B cell (primary cell): ENCODE data around the gene ROBO2. TPM values are rescaled to one million over a fixed set of nuclear protein-coding genes. Genes with fewer than 3 reads are reported as not detected.

ENCODE experiments used
- ATAC-seq: fragments of 200-7000 bp; cut with Tn5 transposase; one replicate; pipeline ENCODE4 v1.10.0; 2021; ENCODE audit warnings: low read depth, mild to moderate bottlenecking, moderate number of reproducible peaks, moderate library complexity
- CTCF ChIA-PET: fragments of 350-600 bp; sonication (Branson Sonifier 250); formaldehyde crosslinking; loops from one replicate; lab custom pipeline; 2021; ENCODE audit warnings: antibody characterized with exemption, inconsistent platforms; lab: Charles Lee
- POLR2A ChIA-PET: fragments of 350-600 bp; sonication (Branson Sonifier 250); formaldehyde crosslinking; loops from one replicate; lab custom pipeline; 2021; ENCODE audit warnings: antibody characterized with exemption; lab: Charles Lee
- DNase-seq: peaks from one replicate; pipeline ENCODE4 v3.0.0; 2013
- H2AFZ ChIP-seq: 2 replicates; pipeline ENCODE4 v1.6.1; 2012; ENCODE audit warnings: mild to moderate bottlenecking, low read depth, low read length; ENCODE audit not compliant: insufficient read depth, poor library complexity, severe bottlenecking
- H3K27ac ChIP-seq, 2 donors: 1 replicate in 1 of 2; 2 replicates in 1 of 2; pipeline ENCODE4 v1.5.1; 2012 to 2013; ENCODE audit warnings: low read length in 2 of 2, mild to moderate bottlenecking in 2 of 2, moderate library complexity in 1 of 2
- H3K27me3 ChIP-seq, 4 experiments: fragments of 200-600 bp in 1 of 4; sonication (generic) in 1 of 4; replicated peaks in 1 of 4; 1 replicate in 2 of 4; 2 replicates in 2 of 4; pipeline versions ENCODE4 v1.6.1 to v1.7.0; 2013 to 2016; ENCODE audit warnings: low read length in 3 of 4, mild to moderate bottlenecking in 2 of 4, mixed read lengths in 1 of 4, moderate library complexity in 1 of 4; ENCODE audit not compliant: insufficient read depth in 4 of 4, control insufficient read depth in 3 of 4; ENCODE audit errors: control extremely low read depth in 1 of 4
- H3K36me3 ChIP-seq, 2 experiments: replicated peaks in 1 of 2; 1 replicate in 1 of 2; 2 replicates in 1 of 2; pipeline versions ENCODE4 v1.6.1 to v1.7.1; 2013; ENCODE audit warnings: low read length in 1 of 2; ENCODE audit not compliant: insufficient read depth in 2 of 2, control insufficient read depth in 1 of 2; ENCODE audit errors: control extremely low read depth in 1 of 2, extremely low read depth in 1 of 2
- H3K4me1 ChIP-seq, 2 donors: fragments of 200-600 bp in 1 of 2; sonication (generic) in 1 of 2; 1 replicate in 1 of 2; 2 replicates in 1 of 2; pipeline versions ENCODE4 v1.5.1 to v1.6.1; 2013 to 2017; ENCODE audit warnings: low read length in 2 of 2; ENCODE audit not compliant: control insufficient read depth in 2 of 2, insufficient read depth in 2 of 2
- H3K4me2 ChIP-seq: replicated peaks from 2 replicates; pipeline ENCODE3; 2012; ENCODE audit warnings: mild to moderate bottlenecking, low read depth, low read length; ENCODE audit not compliant: poor library complexity, severe bottlenecking
- H3K4me3 ChIP-seq, 5 experiments: fragments of 200-600 bp in 1 of 5; sonication (generic) in 1 of 5; 1 replicate in 3 of 5; 2 replicates in 2 of 5; pipeline versions ENCODE4 v1.5.1 to v1.7.0; 2011 to 2016; ENCODE audit warnings: low read length in 4 of 5, mild to moderate bottlenecking in 4 of 5, low read depth in 2 of 5, control low read depth in 1 of 5, moderate library complexity in 1 of 5; ENCODE audit not compliant: insufficient read depth in 1 of 5; ENCODE audit errors: control extremely low read depth in 1 of 5, extremely low read depth in 1 of 5
- H3K79me2 ChIP-seq: fragments of 200-600 bp; sonication (generic); one replicate; pipeline ENCODE4 v1.6.0; 2016; ENCODE audit warnings: low read length; ENCODE audit not compliant: control insufficient read depth, insufficient read depth
- H3K9ac ChIP-seq: fragments of 200-600 bp; sonication (generic); 2 replicates; pipeline ENCODE4 v1.6.1; 2017; ENCODE audit warnings: mild to moderate bottlenecking, low read length, moderate library complexity
- H3K9me3 ChIP-seq, 3 donors: one replicate each; pipeline versions ENCODE4 v1.6.1 to v1.7.1; 2013; ENCODE audit warnings: low read length in 2 of 3; ENCODE audit not compliant: control insufficient read depth in 2 of 3, insufficient read depth in 1 of 3; ENCODE audit errors: control extremely low read depth in 1 of 3
- H4K20me1 ChIP-seq: 2 replicates; pipeline ENCODE4 v1.6.0; 2012; ENCODE audit warnings: mild to moderate bottlenecking, low read length; ENCODE audit not compliant: insufficient read depth, control insufficient read depth, poor library complexity, severe bottlenecking
- H3K27ac Mint-ChIP-seq: one replicate; pipeline ENCODE4 v1.8.0; 2021; ENCODE audit warnings: mixed read lengths
- H3K27me3 Mint-ChIP-seq: one replicate; pipeline ENCODE4 v1.8.0; 2021; ENCODE audit warnings: mixed read lengths
- H3K4me1 Mint-ChIP-seq: one replicate; pipeline ENCODE4 v1.8.0; 2021; ENCODE audit warnings: mixed read lengths
- H3K4me3 Mint-ChIP-seq: one replicate; pipeline ENCODE4 v1.8.0; 2021; ENCODE audit warnings: mixed read lengths
- H3K9me3 Mint-ChIP-seq: one replicate; pipeline ENCODE4 v1.8.0; 2022; ENCODE audit warnings: mixed read lengths; ENCODE audit not compliant: insufficient read depth
- EZH2 ChIP-seq: IDR thresholded peaks from 2 replicates; pipeline ENCODE4 v1.6.1; 2012; ENCODE audit warnings: borderline replicate concordance, low read depth, mild to moderate bottlenecking, moderate library complexity, low read length; ENCODE audit not compliant: insufficient read depth, poor library complexity, severe bottlenecking
- WGBS: methylation state at CpG from one replicate; pipeline ENCODE4 v1.1.5; 2013; ENCODE audit warnings: missing lambda C conversion rate; ENCODE audit not compliant: insufficient coverage; 5-methylcytosine and 5-hydroxymethylcytosine counted together
- intact Hi-C: fragments of 100-400 bp; cut with micrococcal nuclease; formaldehyde crosslinking; loops from one replicate; pipeline ENCODE4 v1.10.0; 2022
- polyA plus RNA-seq: library from polyadenylated mRNA; depleted of rRNA; stranded (reverse); fragments of >200 nt; gene quantifications from 2 replicates; pipeline ENCODE4 v1.2.3, GENCODE V29; 2012
- total RNA-seq, 2 donors: library from RNA; stranded (reverse); fragments of 120-200 nt in 1 of 2; gene quantifications; 1 replicate in 1 of 2; 2 replicates in 1 of 2; pipeline versions ENCODE4 v1.2.3 to v1.2.4, GENCODE V29; 2013 to 2022
- TF ChIP-seq, protein P1 (sequence below): fragments of 200-600 bp; IDR thresholded peaks from one replicate; pipeline ENCODE4 v1.8.0; 2022; ENCODE audit warnings: antibody characterized with exemption, mild to moderate bottlenecking

The ROBO2 gene
- total and polyA plus RNA-seq, 2 donors (not counting 1 experiment from before 2014, with no cell fraction given) = not detected

DNA sequence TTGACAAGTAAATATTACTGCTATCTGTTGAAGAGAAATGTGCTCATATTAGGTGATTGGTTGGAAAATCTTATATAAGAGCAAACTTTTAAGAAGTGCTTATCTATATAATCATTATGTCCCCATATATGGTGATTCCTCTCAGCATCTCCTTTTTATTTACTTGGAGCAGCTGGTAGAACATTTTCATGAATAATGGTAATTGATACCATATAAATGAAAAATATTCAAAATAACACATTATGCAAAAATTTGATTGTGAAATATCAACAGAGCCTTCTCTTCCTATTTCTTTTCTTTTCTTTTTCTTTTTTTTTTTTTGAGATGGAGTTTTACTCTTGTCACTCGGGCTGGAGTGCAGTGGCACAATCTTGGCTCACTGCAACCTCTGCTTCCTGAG is 56.2 kb downstream of the ROBO2 start:
- Histone ChIP-seq H3K9me3 (peaks cover 0 to 3% (median 0%) of the 10 kb centered on the region in 3 donors), H3K79me2 (no peaks in the 10 kb centered on the region), H3K4me3 (no peak overlapping the region), H3K27me3 (no peaks in the 10 kb centered on the region), H3K27ac (no peak overlapping the region), H3K36me3 (no peaks in the 10 kb centered on the region), H3K4me1 (no peaks in the 10 kb centered on the region), H2AFZ (no peak overlapping the region), H3K9ac (no peak overlapping the region), H4K20me1 (no peaks in the 10 kb centered on the region), H3K4me2 (no peak overlapping the region)
- no peaks in the 10 kb centered on the region for H3K9me3 Mint-ChIP-seq
- H3K27me3 Mint-ChIP-seq = no peaks in the 10 kb centered on the region
- no peak for DNase-seq
- ChIA-PET POLR2A (no interaction called here), CTCF (no interaction called here)
- no peaks in the 10 kb centered on the region for H3K4me1 Mint-ChIP-seq
- H3K27ac Mint-ChIP-seq = no peak overlapping the region
- H3K4me3 Mint-ChIP-seq = no peak overlapping the region
- WGBS = no CpG with 5 or more reads among the region's 1 CpG
- intact Hi-C loops = no loop called here
- TF ChIP-seq, protein P1, sequence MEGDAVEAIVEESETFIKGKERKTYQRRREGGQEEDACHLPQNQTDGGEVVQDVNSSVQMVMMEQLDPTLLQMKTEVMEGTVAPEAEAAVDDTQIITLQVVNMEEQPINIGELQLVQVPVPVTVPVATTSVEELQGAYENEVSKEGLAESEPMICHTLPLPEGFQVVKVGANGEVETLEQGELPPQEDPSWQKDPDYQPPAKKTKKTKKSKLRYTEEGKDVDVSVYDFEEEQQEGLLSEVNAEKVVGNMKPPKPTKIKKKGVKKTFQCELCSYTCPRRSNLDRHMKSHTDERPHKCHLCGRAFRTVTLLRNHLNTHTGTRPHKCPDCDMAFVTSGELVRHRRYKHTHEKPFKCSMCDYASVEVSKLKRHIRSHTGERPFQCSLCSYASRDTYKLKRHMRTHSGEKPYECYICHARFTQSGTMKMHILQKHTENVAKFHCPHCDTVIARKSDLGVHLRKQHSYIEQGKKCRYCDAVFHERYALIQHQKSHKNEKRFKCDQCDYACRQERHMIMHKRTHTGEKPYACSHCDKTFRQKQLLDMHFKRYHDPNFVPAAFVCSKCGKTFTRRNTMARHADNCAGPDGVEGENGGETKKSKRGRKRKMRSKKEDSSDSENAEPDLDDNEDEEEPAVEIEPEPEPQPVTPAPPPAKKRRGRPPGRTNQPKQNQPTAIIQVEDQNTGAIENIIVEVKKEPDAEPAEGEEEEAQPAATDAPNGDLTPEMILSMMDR = no peak
- no peak for TF ChIP-seq EZH2
- no peak for ATAC-seq

DNA sequence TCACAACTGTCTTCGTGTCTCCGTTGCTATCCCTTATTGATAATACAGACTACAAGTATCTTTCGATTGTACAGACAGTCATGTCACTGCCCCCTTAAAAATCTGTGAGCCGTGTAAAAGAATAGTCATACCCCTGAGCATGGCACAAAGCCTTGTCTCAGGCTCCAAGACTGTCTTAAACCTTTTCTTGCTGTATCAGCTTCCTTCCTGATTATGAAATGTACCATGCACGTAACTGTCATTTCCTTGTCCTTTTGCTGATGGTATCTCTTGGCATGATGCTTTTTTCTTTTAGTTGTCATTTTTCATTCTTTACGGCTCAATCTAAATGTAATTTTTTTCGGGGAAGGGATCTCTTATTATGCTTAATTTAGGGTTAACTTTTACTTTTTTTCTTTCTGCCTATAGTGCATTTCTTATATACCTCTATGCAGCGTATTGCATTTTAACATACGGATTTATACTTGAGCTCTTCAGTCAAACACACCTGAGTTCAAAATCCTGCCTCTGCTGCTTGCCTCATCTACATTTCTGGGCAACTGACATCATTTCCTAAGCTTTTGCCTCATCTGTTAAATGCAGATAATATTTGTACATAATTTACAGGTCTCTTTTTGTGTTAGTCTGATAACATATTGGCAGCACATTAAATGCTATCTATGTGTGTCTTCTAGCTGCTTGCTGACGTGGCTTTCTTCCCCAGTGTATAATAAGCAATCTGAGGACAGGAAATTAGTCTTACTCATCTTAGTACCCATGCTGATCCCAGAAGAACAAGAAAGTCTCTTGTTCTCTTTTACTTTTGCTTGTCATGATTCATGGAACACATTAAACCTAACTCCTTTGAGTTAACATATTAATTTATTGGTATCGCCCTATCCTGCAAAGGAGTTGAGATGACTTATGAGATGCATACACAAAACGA is 57.3 kb downstream of the ROBO2 start:
- Histone ChIP-seq H3K4me3 (no peak overlapping the region), H3K79me2 (no peaks in the 10 kb centered on the region), H3K4me2 (no peak overlapping the region), H3K27me3 (no peaks in the 10 kb centered on the region), H2AFZ (no peak overlapping the region), H3K27ac (no peak overlapping the region), H4K20me1 (no peaks in the 10 kb centered on the region), H3K4me1 (no peaks in the 10 kb centered on the region), H3K36me3 (no peaks in the 10 kb centered on the region), H3K9me3 (no peaks in the 10 kb centered on the region), H3K9ac (no peak overlapping the region)
- ChIA-PET POLR2A (no interaction called here), CTCF (no interaction called here)
- H3K9me3 Mint-ChIP-seq = no peaks in the 10 kb centered on the region
- H3K27me3 Mint-ChIP-seq = no peaks in the 10 kb centered on the region
- DNase-seq = no peak
- intact Hi-C loops = no loop called here
- no peak for ATAC-seq
- 92% methylated on average over 5 of the region's 12 CpGs for WGBS
- H3K4me3 Mint-ChIP-seq = no peak overlapping the region
- no peaks in the 10 kb centered on the region for H3K4me1 Mint-ChIP-seq
- no peak overlapping the region for H3K27ac Mint-ChIP-seq
- TF ChIP-seq EZH2 = no peak
- TF ChIP-seq, protein P1 = no peak
